Embryonic facial prominence (tissue), 1 donor: ENCODE data around the gene BECN2.
A peak's percentile ranks its signal among the peaks of the same experiment; 100 is the strongest.

Source experiments
- DNase-seq: peaks from one replicate; pipeline ENCODE4 v3.0.0-alpha.2; 2016; ENCODE audit errors: extremely low spot score

BECN2 gene

GRCh38 chr1:241957692-241958494 lies at the start of gene BECN2:
Gene BECN2 (plus strand): TSS chr1:241957767. CDS start chr1:241957767, 0 bp downstream.
- DNase-seq, result no peak

- DNase-seq, result no peak
Measured at GRCh38 chr1:241916196-241916595, 41.4 kb upstream of the BECN2 start.

GRCh38 chr1:241917487-241917886 lies 40.1 kb upstream of the BECN2 start:
- no peak for DNase-seq

- DNase-seq, result no peak
Measured at GRCh38 chr1:241918879-241919278, 38.7 kb upstream of the BECN2 start.

GRCh38 chr1:241924080-241924808 lies 33.3 kb upstream of the BECN2 start:
- DNase-seq, result no peak

- no peak for DNase-seq
Measured at GRCh38 chr1:241926141-241926540, 31.4 kb upstream of the BECN2 start.

GRCh38 chr1:241927321-241927720 lies 30.2 kb upstream of the BECN2 start:
- no peak for DNase-seq

- no peak for DNase-seq
Measured at GRCh38 chr1:241932845-241933244, 24.7 kb upstream of the BECN2 start.

- DNase-seq, result peak; percentile 55
Measured at GRCh38 chr1:241934201-241934848, 23.2 kb upstream of the BECN2 start.

GRCh38 chr1:241934866-241935265 lies 22.7 kb upstream of the BECN2 start:
- no peak for DNase-seq

GRCh38 chr1:241939798-241940197 lies 17.8 kb upstream of the BECN2 start:
- no peak for DNase-seq

GRCh38 chr1:241942738-241943137 lies 14.8 kb upstream of the BECN2 start:
- no peak for DNase-seq

- no peak for DNase-seq
Measured at GRCh38 chr1:241944300-241944699, 13.3 kb upstream of the BECN2 start.

- no peak for DNase-seq
Measured at GRCh38 chr1:241947354-241947753, 10.2 kb upstream of the BECN2 start.

GRCh38 chr1:241950390-241950789 lies 7.2 kb upstream of the BECN2 start:
- DNase-seq, result no peak

GRCh38 chr1:241962153-241962552 lies 4.6 kb downstream of the BECN2 start:
- DNase-seq, result no peak

- no peak for DNase-seq
Measured at GRCh38 chr1:241963722-241964121, 6.2 kb downstream of the BECN2 start.

- no peak for DNase-seq
Measured at GRCh38 chr1:241964550-241965282, 7.1 kb downstream of the BECN2 start.

GRCh38 chr1:241968611-241969010 lies 11.0 kb downstream of the BECN2 start:
- DNase-seq, result no peak

GRCh38 chr1:241972703-241973369 lies 15.3 kb downstream of the BECN2 start:
- peak; percentile 35 for DNase-seq

GRCh38 chr1:241976229-241976628 lies 18.7 kb downstream of the BECN2 start:
- no peak for DNase-seq
